HG03060 (cell line): ENCODE data around the gene SLC38A3.

Experiments
- ATAC-seq: cut with Tn5 transposase; IDR thresholded peaks from one replicate; pipeline ENCODE4 v1.9.1; 2021; ENCODE audit warnings: low read depth, moderate number of reproducible peaks; ENCODE audit not compliant: unreplicated experiment

The SLC38A3 gene

GRCh38 chr3:50263478-50264382 is 58.7 kb downstream of the SLC38A3 start:
- no peak for ATAC-seq

GRCh38 chr3:50264383-50264963 is 59.4 kb downstream of the SLC38A3 start:
- ATAC-seq, result no peak

GRCh38 chr3:50264964-50265485 is 60.0 kb downstream of the SLC38A3 start:
- no peak for ATAC-seq

GRCh38 chr3:50265571-50265970 is 60.5 kb downstream of the SLC38A3 start:
- no peak for ATAC-seq

- no peak for ATAC-seq
Observed at GRCh38 chr3:50266017-50266416, 60.9 kb downstream of the SLC38A3 start.

GRCh38 chr3:50266836-50267235 is 61.8 kb downstream of the SLC38A3 start:
- ATAC-seq, result no peak

GRCh38 chr3:50267280-50267913 is 62.3 kb downstream of the SLC38A3 start:
- no peak for ATAC-seq

- ATAC-seq, result no peak
Observed at GRCh38 chr3:50268276-50268675, 63.2 kb downstream of the SLC38A3 start.

GRCh38 chr3:50268703-50269451 is 63.8 kb downstream of the SLC38A3 start, which contains the start of gene SEMA3B:
SEMA3B (plus strand) TSS chr3:50269147; CDS start chr3:50269241, 94 bp downstream.
- no peak for ATAC-seq

GRCh38 chr3:50269460-50269859 is 64.4 kb downstream of the SLC38A3 start:
- no peak for ATAC-seq

GRCh38 chr3:50269977-50270413 is 64.9 kb downstream of the SLC38A3 start:
- ATAC-seq, result no peak

GRCh38 chr3:50270422-50271224 is 65.6 kb downstream of the SLC38A3 start:
- ATAC-seq, result no peak
